Adrenal gland (tissue), 12 donors: ENCODE data around the gene SLC34A3. TPM values are rescaled to one million over a fixed set of nuclear protein-coding genes. Genes with fewer than 3 reads are reported as not detected.

Source experiments
- DNase-seq, 7 donors: peaks; one replicate each; pipeline ENCODE4 v3.0.0-alpha.2; 2019 to 2020
- H3K27ac ChIP-seq, 5 donors: fragments of 200-600 bp; sonication (generic) in 4 of 5; 1 replicate in 3 of 5; 2 replicates in 2 of 5; pipeline versions ENCODE4 v1.5.1 to v1.8.0; 2016 to 2020; ENCODE audit warnings: mild to moderate bottlenecking in 1 of 5
- H3K27me3 ChIP-seq: fragments of 200-600 bp; 2 replicates; pipeline ENCODE4 v1.8.0; 2021
- H3K36me3 ChIP-seq, 2 donors: fragments of 200-600 bp; replicated peaks in 1 of 2; 1 replicate in 1 of 2; 2 replicates in 1 of 2; pipeline versions ENCODE4 v1.5.1 to v1.8.0; 2018 to 2022
- H3K4me1 ChIP-seq, 2 donors: fragments of 200-600 bp; replicated peaks in 1 of 2; 1 replicate in 1 of 2; 2 replicates in 1 of 2; pipeline versions ENCODE4 v1.5.1 to v1.8.0; 2018 to 2021
- H3K4me3 ChIP-seq, 4 donors: fragments of 200-600 bp; sonication (generic) in 3 of 4; one replicate each; pipeline ENCODE4 v1.5.1; 2016 to 2018
- H3K9me3 ChIP-seq, 3 donors: fragments of 200-600 bp; sonication (generic) in 1 of 3; replicated peaks in 1 of 3; 1 replicate in 2 of 3; 2 replicates in 1 of 3; pipeline versions ENCODE4 v1.5.1 to v1.8.0; 2016 to 2021
- CTCF ChIP-seq, 6 experiments: fragments of 450-650 bp in 4 of 6; fragments of 200-600 bp in 2 of 6; sonication (generic) in 1 of 6; IDR thresholded peaks; 1 replicate in 5 of 6; 2 replicates in 1 of 6; pipeline versions ENCODE4 v1.5.1 to v1.8.0; 2016 to 2021; ENCODE audit warnings: antibody characterized with exemption in 6 of 6, mild to moderate bottlenecking in 2 of 6, moderate library complexity in 1 of 6
- POLR2A ChIP-seq, 2 donors: fragments of 450-650 bp; IDR thresholded peaks; one replicate each; pipeline ENCODE4 v1.6.1; 2017; ENCODE audit warnings: antibody characterized with exemption in 2 of 2, mild to moderate bottlenecking in 2 of 2, moderate library complexity in 1 of 2
- WGBS, 4 donors: extraction: QIAGEN DNeasy Blood & Tissue Kit in 2 of 4; methylation state at CpG; one replicate each; pipeline versions ENCODE4 v1.1.5 to v1.1.7; 2013 to 2017; 5-methylcytosine and 5-hydroxymethylcytosine counted together
- intact Hi-C, 2 donors: fragments of 100-400 bp; cut with DNase I; formaldehyde crosslinking; loops; one replicate each; pipeline versions ENCODE4 v1.14.1 to v1.15.0; 2022 to 2023
- polyA plus RNA-seq, 3 donors: library from polyadenylated mRNA; stranded (reverse); fragments of 200-250 nt in 2 of 3; fragments of 350-450 nt in 1 of 3; fragmentation: Illumina TruSeq in 1 of 3; extraction: RNeasy Lipid Tissue Mini Kit (QIAGEN cat#74804) in 1 of 3; gene quantifications; one replicate each; pipeline ENCODE4 v1.2.3, GENCODE V29; 2013 to 2014
- total RNA-seq, 9 donors: library from RNA; depleted of rRNA in 4 of 9; stranded (reverse); fragments of >200 nt in 4 of 9; fragments of 120-200 nt in 1 of 9; fragmentation: NEBNext Ultra II Directional in 1 of 9; extraction: Animal tissue kit (Norgen Biotek cat#: 25700) in 1 of 9; gene quantifications; one replicate each; pipeline versions ENCODE4 v1.1.0 to v1.2.4, GENCODE V29; 2013 to 2023
- donor health status: healthy with polysubstance abuse.
- donor health status: Bipolar disorder and iron deficiency.
- donor health status: DM: yes; HTN: yes; CAD: no.
- donor health status: DM: no; HTN: no; CAD: no.
- donor health status: DM: no; HTN: no; CAD: no.
- donor health status: DM: yes; HTN: yes; CAD: no.

Gene SLC34A3
- total and polyA plus RNA-seq, 12 donors, result not detected

DNA sequence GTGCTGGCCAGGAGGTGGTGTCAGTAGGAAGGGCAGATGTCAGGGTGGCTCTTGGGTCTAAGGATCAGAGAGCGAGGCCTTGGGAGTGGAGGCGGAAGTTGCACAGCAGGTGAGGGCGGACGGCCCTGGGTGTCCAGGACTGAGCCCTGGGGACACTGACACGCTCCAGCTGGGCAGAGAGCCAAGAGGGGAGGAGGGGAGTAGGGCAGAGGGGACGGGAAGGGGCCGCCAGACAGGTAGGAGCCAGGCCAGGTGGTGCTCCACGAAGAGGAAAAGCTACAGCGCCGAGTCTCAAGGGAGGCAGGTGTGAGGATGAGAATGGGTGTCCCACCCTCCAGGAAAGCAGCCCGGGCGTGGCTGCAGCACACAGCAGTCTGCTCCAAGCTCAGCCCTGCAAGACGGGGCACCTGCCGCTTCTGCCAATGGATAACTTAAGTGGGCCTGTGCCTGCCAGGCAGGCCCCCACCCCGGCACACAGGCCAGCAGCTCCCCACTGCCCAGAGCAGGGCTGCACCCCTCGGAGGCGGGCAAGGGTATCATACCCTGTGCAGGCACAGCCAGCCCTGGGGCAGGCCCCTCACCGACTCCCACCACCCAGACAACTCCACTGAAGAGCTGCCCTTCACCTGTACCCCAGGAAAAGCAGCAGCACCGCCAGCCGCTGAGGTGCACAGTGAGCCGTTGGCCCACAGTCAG, 35.0 kb upstream of the SLC34A3 start:
- H3K4me1 ChIP-seq, result peaks cover 0 to 24% of the 10 kb centered on the region in 2 donors

GRCh38 chr9:137198051-137198901, 32.4 kb upstream of the SLC34A3 start:
- H3K4me1 ChIP-seq, result peaks cover 6 to 40% of the 10 kb centered on the region in 2 donors
- H3K27ac ChIP-seq, result no peak overlapping the region
- intact Hi-C loops, result no loop called here
- TF ChIP-seq POLR2A (IDR thresholded peaks at IDR 0.05) (no peak), CTCF (IDR thresholded peaks at IDR 0.05) (no peak)
- no peak for DNase-seq
- no peaks in the 10 kb centered on the region for H3K9me3 ChIP-seq
- WGBS, 4 donors, result 79 to 90% (median 81%) methylated on average over 6 to 19 of the region's 19 CpGs
- H3K27me3 ChIP-seq, result no peaks in the 10 kb centered on the region
- no peaks in the 10 kb centered on the region for H3K36me3 ChIP-seq
- no peak overlapping the region for H3K4me3 ChIP-seq

More for the DNA sequence above, 35.0 kb upstream of the SLC34A3 start:
- DNase-seq, result no peak
- WGBS, 4 donors, result 83 to 88% (median 87%) methylated on average over 13 to 21 of the region's 21 CpGs
- Histone ChIP-seq H3K9me3 (no peaks in the 10 kb centered on the region), H3K27ac (no peak overlapping the region), H3K36me3 (peaks cover 0 to 14% of the 10 kb centered on the region in 2 donors), H3K27me3 (no peaks in the 10 kb centered on the region), H3K4me3 (no peak overlapping the region)
- intact Hi-C loops, result no loop called here
- TF ChIP-seq CTCF (IDR thresholded peaks at IDR 0.05), result no peak
- TF ChIP-seq POLR2A (IDR thresholded peaks at IDR 0.05), result no peak

DNA sequence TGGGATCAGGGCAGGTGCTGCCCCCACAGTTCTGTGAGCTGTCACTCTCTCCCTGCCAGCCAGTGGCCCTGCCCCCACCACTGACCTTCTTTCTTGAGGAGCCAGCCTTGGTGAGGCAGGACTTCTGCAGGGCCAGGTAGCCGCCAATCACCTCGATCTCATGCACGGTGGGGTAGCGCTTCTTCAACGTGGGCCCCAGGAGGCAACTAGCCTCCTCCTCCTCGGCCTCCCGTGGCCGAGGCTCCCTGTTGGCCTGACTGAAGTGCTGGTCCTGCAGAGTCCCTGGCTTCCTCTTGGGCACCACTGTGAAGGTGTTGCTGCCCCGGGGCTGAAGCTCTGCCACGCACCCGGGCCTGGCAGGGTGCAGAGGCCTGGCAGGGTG, 31.8 kb upstream of the SLC34A3 start:
- Histone ChIP-seq H3K27me3 (no peaks in the 10 kb centered on the region), H3K9me3 (no peaks in the 10 kb centered on the region), H3K36me3 (no peaks in the 10 kb centered on the region), H3K27ac (no peak overlapping the region), H3K4me1 (peaks cover 6 to 46% of the 10 kb centered on the region in 2 donors), H3K4me3 (no peak overlapping the region)
- WGBS, 4 donors, result 47 to 80% (median 59%) methylated on average over 1 to 11 of the region's 11 CpGs
- intact Hi-C loops, result no loop called here
- no peak for DNase-seq
- TF ChIP-seq POLR2A (IDR thresholded peaks at IDR 0.05) (no peak), CTCF (IDR thresholded peaks at IDR 0.05) (no peak)

DNA sequence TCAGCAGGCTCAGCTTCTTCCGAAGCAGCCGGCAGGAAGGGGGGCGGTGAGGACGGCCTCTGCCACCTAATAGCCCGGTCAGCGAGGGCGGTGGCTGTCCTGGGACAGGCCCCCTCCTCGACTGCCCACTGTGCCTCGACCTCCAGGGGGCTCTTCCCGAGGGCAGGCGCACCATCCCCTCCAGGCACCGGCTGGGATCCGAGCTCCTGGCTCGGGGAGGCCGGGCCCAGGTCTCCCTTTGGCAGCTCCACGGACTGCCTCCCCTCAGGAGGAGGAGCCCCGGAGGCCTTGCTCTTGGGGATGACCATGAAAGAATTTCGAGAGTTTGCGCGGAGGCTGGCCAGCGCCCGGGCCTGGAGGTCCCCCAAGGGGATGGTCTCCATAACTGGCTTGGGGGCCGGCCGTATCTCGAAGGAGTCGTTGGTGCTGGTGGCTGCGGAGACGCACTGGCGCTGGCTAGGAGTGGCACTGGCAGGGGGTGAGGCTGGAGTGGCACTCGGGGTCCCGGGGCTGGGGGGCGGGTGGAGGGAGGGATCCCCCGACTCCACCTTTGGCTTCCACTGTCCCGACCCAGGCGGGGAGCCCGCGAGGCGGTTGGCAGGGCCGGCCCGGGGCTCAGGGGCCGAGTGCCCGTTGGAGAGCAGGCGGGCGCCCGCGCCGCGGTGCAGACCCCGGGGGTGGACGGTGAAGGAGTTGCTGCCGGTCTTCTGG, 31.1 kb upstream of the SLC34A3 start:
- Histone ChIP-seq H3K9me3 (no peaks in the 10 kb centered on the region), H3K27me3 (no peaks in the 10 kb centered on the region), H3K27ac (no peak overlapping the region), H3K4me1 (peaks cover 10 to 52% of the 10 kb centered on the region in 2 donors), H3K36me3 (no peaks in the 10 kb centered on the region), H3K4me3 (peak overlapping the region in 2 of 4 donors; percentile 13 to 91)
- intact Hi-C loops, result no loop called here
- DNase-seq, result no peak
- TF ChIP-seq POLR2A (IDR thresholded peaks at IDR 0.05), result no peak
- TF ChIP-seq CTCF (IDR thresholded peaks at IDR 0.05), result no peak
- WGBS, 4 donors, result 7 to 21% (median 10%) methylated on average over 11 to 51 of the region's 51 CpGs; no CpG with 5 or more reads in 1 of the 4 donors
